ENCODE results near the gene CACNA1D. TPM values are rescaled to one million over a fixed set of nuclear protein-coding genes. Genes with fewer than 3 reads are reported as not detected.

CACNA1D gene
- total and polyA plus RNA-seq, 2 donors (not counting 3 experiments of a cell fraction or from before 2014, with no cell fraction given) = 0.06 TPM; not detected in 1

GRCh38 chr3:53674582-53674981 lies 180.2 kb downstream of the CACNA1D start:
- dilution Hi-C loops (cut with MboI; ENCODE audit: extremely low pct_ligation_motif_present, low sequenced_read_pairs) = no loop called here
- Histone ChIP-seq H3K9me1 (replicated peaks; ENCODE audit: control insufficient read depth, extremely low read depth, insufficient read depth, low read length) (no peaks in the 10 kb centered on the region), H3K9ac (replicated peaks; ENCODE audit: extremely low read depth, insufficient read depth, low read length) (no peak overlapping the region), H3K36me3 (ENCODE audit: control insufficient read depth in 2 of 2, extremely low read depth in 1 of 2, insufficient read depth in 2 of 2, low read length in 2 of 2) (no peaks in the 10 kb centered on the region), H3K4me1 (ENCODE audit: control insufficient read depth, extremely low read depth, insufficient read depth, low read length) (no peaks in the 10 kb centered on the region), H3K9me3 (replicated peaks; ENCODE audit: control insufficient read depth, insufficient read depth, low read length) (no peaks in the 10 kb centered on the region), H3K27me3 (ENCODE audit: control insufficient read depth in 2 of 2, insufficient read depth in 2 of 2, low read length in 2 of 2) (no peaks in the 10 kb centered on the region), H2AFZ (ENCODE audit: low read depth, low read length) (no peak overlapping the region), H3K4me3 (replicated peaks in 1 of 3; ENCODE audit: insufficient read depth in 1 of 3, low read depth in 1 of 3, low read length in 3 of 3) (no peak overlapping the region), H3K79me2 (ENCODE audit: control insufficient read depth, insufficient read depth, low read length) (no peaks in the 10 kb centered on the region), H3K27ac (ENCODE audit: insufficient read depth, low read depth, low read length) (no peak overlapping the region), H4K20me1 (replicated peaks; ENCODE audit: control insufficient read depth, extremely low read depth, insufficient read depth, low read length) (no peaks in the 10 kb centered on the region), H3K4me2 (ENCODE audit: insufficient read depth, low read length) (no peak overlapping the region)
- no peak for TF ChIP-seq POLR2A (IDR thresholded peaks at IDR 0.05; ENCODE audit: low read depth, low read length)
- no peak for TF ChIP-seq POLR2AphosphoS5 (IDR thresholded peaks at IDR 0.05; ENCODE audit: insufficient read depth, low read depth, low read length)
- no peak for TF ChIP-seq CTCF (IDR thresholded peaks at IDR 0.05; ENCODE audit: extremely low read depth in 1 of 2, insufficient read depth in 1 of 2, low read depth in 1 of 2, low read length in 2 of 2)
- BruUV-seq (replicated peaks) = no TSS peak
- intact Hi-C loops (cut with micrococcal nuclease) = no loop called here
- POLR2A ChIA-PET = no interaction called here
- no peak for DNase-seq (ENCODE audit: low read depth, low spot score)
- CTCF ChIA-PET = interaction anchor here (1.8 kb wide), 1 partner anchor 9 kb away, joined by 4 read pairs; no protein-coding TSS in a partner anchor
- FAIRE-seq = no peak

- intact Hi-C loops (cut with micrococcal nuclease) (no loop called here), dilution Hi-C loops (cut with MboI; ENCODE audit: extremely low pct_ligation_motif_present, low sequenced_read_pairs) (no loop called here)
- no TSS peak for BruUV-seq (replicated peaks)
Measured at GRCh38 chr3:53675022-53675697, 180.7 kb downstream of the CACNA1D start.

More at GRCh38 chr3:53675022-53675697, 180.7 kb downstream of the CACNA1D start:
- no peaks in the 10 kb centered on the region for H3K79me2 ChIP-seq (ENCODE audit: control insufficient read depth, insufficient read depth, low read length)
- DNase-seq (ENCODE audit: low read depth, low spot score) = no peak
- H2AFZ ChIP-seq (ENCODE audit: low read depth, low read length) = no peak overlapping the region
- H3K36me3 ChIP-seq (ENCODE audit: control insufficient read depth in 2 of 2, extremely low read depth in 1 of 2, insufficient read depth in 2 of 2, low read length in 2 of 2) = no peaks in the 10 kb centered on the region
- H3K27me3 ChIP-seq (ENCODE audit: control insufficient read depth in 2 of 2, insufficient read depth in 2 of 2, low read length in 2 of 2) = no peaks in the 10 kb centered on the region
- no peak overlapping the region for H3K9ac ChIP-seq (replicated peaks; ENCODE audit: extremely low read depth, insufficient read depth, low read length)
- ChIA-PET CTCF (interaction anchor here (1.8 kb wide), 1 partner anchor 8 kb away, joined by 4 read pairs; no protein-coding TSS in a partner anchor), POLR2A (no interaction called here)
- TF ChIP-seq FOS (IDR thresholded peaks at IDR 0.05; ENCODE audit: borderline replicate concordance, insufficient read depth, low read length) = no peak
- no peak for TF ChIP-seq EZH2 (IDR thresholded peaks at IDR 0.05; ENCODE audit: borderline replicate concordance, low read depth, low read length, severe bottlenecking)
- TF ChIP-seq MAX (IDR thresholded peaks at IDR 0.05; ENCODE audit: insufficient read depth, insufficient read length) = no peak
- no peak for TF ChIP-seq GATA2 (IDR thresholded peaks at IDR 0.05; ENCODE audit: insufficient read depth, insufficient read length, low read depth, low read length)
- no peak for TF ChIP-seq JUN (IDR thresholded peaks at IDR 0.05; ENCODE audit: borderline replicate concordance, insufficient read depth, insufficient read length, low read depth)
- no peak for TF ChIP-seq CTCF (IDR thresholded peaks at IDR 0.05; ENCODE audit: extremely low read depth in 1 of 2, insufficient read depth in 1 of 2, low read depth in 1 of 2, low read length in 2 of 2)
- TF ChIP-seq POLR2AphosphoS5 (IDR thresholded peaks at IDR 0.05; ENCODE audit: insufficient read depth, low read depth, low read length) = no peak
- no peak for TF ChIP-seq POLR2A (IDR thresholded peaks at IDR 0.05; ENCODE audit: low read depth, low read length)
- no peak for TF ChIP-seq MYC (IDR thresholded peaks at IDR 0.05; ENCODE audit: low read depth, low read length)
- no peaks in the 10 kb centered on the region for H3K9me3 ChIP-seq (replicated peaks; ENCODE audit: control insufficient read depth, insufficient read depth, low read length)
- H4K20me1 ChIP-seq (replicated peaks; ENCODE audit: control insufficient read depth, extremely low read depth, insufficient read depth, low read length) = no peaks in the 10 kb centered on the region
- FAIRE-seq = no peak
- H3K4me2 ChIP-seq (ENCODE audit: insufficient read depth, low read length) = no peak overlapping the region
- H3K9me1 ChIP-seq (replicated peaks; ENCODE audit: control insufficient read depth, extremely low read depth, insufficient read depth, low read length) = no peaks in the 10 kb centered on the region
- H3K27ac ChIP-seq (ENCODE audit: insufficient read depth, low read depth, low read length) = no peak overlapping the region
- H3K4me3 ChIP-seq (replicated peaks in 1 of 3; ENCODE audit: insufficient read depth in 1 of 3, low read depth in 1 of 3, low read length in 3 of 3) = no peak overlapping the region
- H3K4me1 ChIP-seq (ENCODE audit: control insufficient read depth, extremely low read depth, insufficient read depth, low read length) = no peaks in the 10 kb centered on the region
